ENCODE results near the gene LHFPL3. TPM values are rescaled to one million over a fixed set of nuclear protein-coding genes. Genes with fewer than 3 reads are reported as not detected.

LHFPL3 gene
- total and polyA plus RNA-seq, 2 donors (not counting 3 experiments of a cell fraction or from before 2014, with no cell fraction given), result not detected

GRCh38 chr7:104761892-104762291 lies 433.5 kb downstream of the LHFPL3 start:
- Histone ChIP-seq H2AFZ (ENCODE audit: low read depth, low read length) (no peak overlapping the region), H3K9me1 (replicated peaks; ENCODE audit: control insufficient read depth, extremely low read depth, insufficient read depth, low read length) (no peaks in the 10 kb centered on the region), H4K20me1 (replicated peaks; ENCODE audit: control insufficient read depth, extremely low read depth, insufficient read depth, low read length) (no peaks in the 10 kb centered on the region), H3K27ac (ENCODE audit: insufficient read depth, low read depth, low read length) (no peak overlapping the region), H3K9ac (replicated peaks; ENCODE audit: extremely low read depth, insufficient read depth, low read length) (no peak overlapping the region), H3K4me3 (replicated peaks in 1 of 3; ENCODE audit: insufficient read depth in 1 of 3, low read depth in 1 of 3, low read length in 3 of 3) (no peak overlapping the region), H3K4me1 (ENCODE audit: control insufficient read depth, extremely low read depth, insufficient read depth, low read length) (no peaks in the 10 kb centered on the region), H3K79me2 (ENCODE audit: control insufficient read depth, insufficient read depth, low read length) (no peaks in the 10 kb centered on the region), H3K9me3 (replicated peaks; ENCODE audit: control insufficient read depth, insufficient read depth, low read length) (no peaks in the 10 kb centered on the region), H3K4me2 (ENCODE audit: insufficient read depth, low read length) (no peak overlapping the region), H3K36me3 (ENCODE audit: control insufficient read depth in 2 of 2, extremely low read depth in 1 of 2, insufficient read depth in 2 of 2, low read length in 2 of 2) (no peaks in the 10 kb centered on the region), H3K27me3 (ENCODE audit: control insufficient read depth in 2 of 2, insufficient read depth in 2 of 2, low read length in 2 of 2) (peaks cover 0 to 3% of the 10 kb centered on the region in 2 experiments)
- ChIA-PET POLR2A (no interaction called here), CTCF (no interaction called here)
- no TSS peak for BruUV-seq (replicated peaks)
- DNase-seq (ENCODE audit: low read depth, low spot score), result no peak
- dilution Hi-C loops (cut with MboI; ENCODE audit: extremely low pct_ligation_motif_present, low sequenced_read_pairs) (no loop called here), intact Hi-C loops (cut with micrococcal nuclease) (no loop called here)
- no peak for FAIRE-seq
- no peak for TF ChIP-seq JUN (IDR thresholded peaks at IDR 0.05; ENCODE audit: borderline replicate concordance, insufficient read depth, insufficient read length, low read depth)
- no peak for TF ChIP-seq GATA2 (IDR thresholded peaks at IDR 0.05; ENCODE audit: insufficient read depth, insufficient read length, low read depth, low read length)
- no peak for TF ChIP-seq POLR2AphosphoS5 (IDR thresholded peaks at IDR 0.05; ENCODE audit: insufficient read depth, low read depth, low read length)
- TF ChIP-seq CTCF (IDR thresholded peaks at IDR 0.05; ENCODE audit: extremely low read depth in 1 of 2, insufficient read depth in 1 of 2, low read depth in 1 of 2, low read length in 2 of 2), result no peak
- TF ChIP-seq MYC (IDR thresholded peaks at IDR 0.05; ENCODE audit: low read depth, low read length), result no peak
- no peak for TF ChIP-seq MAX (IDR thresholded peaks at IDR 0.05; ENCODE audit: insufficient read depth, insufficient read length)

Measured in endothelial cell of umbilical vein (primary cell).